ENCODE results near the gene ARHGAP15. TPM values are rescaled to one million over a fixed set of nuclear protein-coding genes. Genes with fewer than 3 reads are reported as not detected.

The ARHGAP15 gene
- total RNA-seq, 1 experiment from 2014 or later: 0.42 TPM

GRCh38 chr2:143616452-143616851 is 487.2 kb downstream of the ARHGAP15 start:
- Histone ChIP-seq H3K27ac (ENCODE audit: low read depth, low read length) (no peak overlapping the region), H3K9me3 (ENCODE audit: control insufficient read depth in 1 of 2, insufficient read depth in 1 of 2, low read depth in 1 of 2, low read length in 2 of 2) (no peaks in the 10 kb centered on the region), H3K79me2 (ENCODE audit: insufficient read depth, low read length) (no peaks in the 10 kb centered on the region), H3K27me3 (ENCODE audit: insufficient read depth, low read length) (0 out of 2 replicates have a peak, but pooled peaks cover 4% of the 10 kb centered on the region), H3K4me1 (ENCODE audit: control insufficient read depth in 1 of 2, insufficient read depth in 2 of 2, low read length in 2 of 2) (no peaks in the 10 kb centered on the region), H4K20me1 (ENCODE audit: insufficient read depth) (no peaks in the 10 kb centered on the region), H3K4me3 (replicated peaks in 1 of 2; ENCODE audit: low read depth in 1 of 2, low read length in 2 of 2) (no peak overlapping the region), H3K9ac (ENCODE audit: low read length) (no peak overlapping the region), H2AFZ (ENCODE audit: low read depth, low read length, poor library complexity, severe bottlenecking) (no peak overlapping the region), H3K4me2 (ENCODE audit: low read length) (no peak overlapping the region), H3K36me3 (ENCODE audit: control insufficient read depth in 1 of 2, insufficient read depth in 2 of 2, low read length in 2 of 2) (no peaks in the 10 kb centered on the region), H3K9me2 (ENCODE audit: insufficient read depth) (no peaks in the 10 kb centered on the region)
- ChIA-PET POLR2A (no interaction called here), RAD21 (ENCODE audit: low non-redundant PET in 1 of 2, low total read pairs in 2 of 2, uncharacterized antibody in 2 of 2, unreplicated experiment in 2 of 2) (no interaction called here), CTCF (no interaction called here)
- DNase-seq (ENCODE audit: low read depth, low spot score): no peak
- intact Hi-C loops (cut with micrococcal nuclease): no loop called here
- no peak for ATAC-seq
- BruUV-seq (replicated peaks): no TSS peak
- TF ChIP-seq SIN3A (IDR thresholded peaks at IDR 0.05; ENCODE audit: low read depth): no peak
- TF ChIP-seq SRF (IDR thresholded peaks at IDR 0.05; ENCODE audit: low read depth): no peak
- TF ChIP-seq REST (IDR thresholded peaks at IDR 0.05; ENCODE audit: low read depth): no peak
- no peak for TF ChIP-seq JUND (IDR thresholded peaks at IDR 0.05)
- TF ChIP-seq FOSL1 (IDR thresholded peaks at IDR 0.05; ENCODE audit: low read depth): no peak

GRCh38 chr2:143617803-143618415 is 488.7 kb downstream of the ARHGAP15 start:
- Histone ChIP-seq H3K9ac (ENCODE audit: low read length) (no peak overlapping the region), H3K27me3 (ENCODE audit: insufficient read depth, low read length) (0 out of 2 replicates have a peak, but pooled peaks cover 4% of the 10 kb centered on the region), H3K4me2 (ENCODE audit: low read length) (no peak overlapping the region), H3K27ac (ENCODE audit: low read depth, low read length) (no peak overlapping the region), H3K9me2 (ENCODE audit: insufficient read depth) (no peaks in the 10 kb centered on the region), H3K36me3 (ENCODE audit: control insufficient read depth in 1 of 2, insufficient read depth in 2 of 2, low read length in 2 of 2) (no peaks in the 10 kb centered on the region), H4K20me1 (ENCODE audit: insufficient read depth) (no peaks in the 10 kb centered on the region), H2AFZ (ENCODE audit: low read depth, low read length, poor library complexity, severe bottlenecking) (no peak overlapping the region), H3K79me2 (ENCODE audit: insufficient read depth, low read length) (no peaks in the 10 kb centered on the region), H3K4me3 (replicated peaks in 1 of 2; ENCODE audit: low read depth in 1 of 2, low read length in 2 of 2) (no peak overlapping the region), H3K4me1 (ENCODE audit: control insufficient read depth in 1 of 2, insufficient read depth in 2 of 2, low read length in 2 of 2) (no peaks in the 10 kb centered on the region), H3K9me3 (ENCODE audit: control insufficient read depth in 1 of 2, insufficient read depth in 1 of 2, low read depth in 1 of 2, low read length in 2 of 2) (no peaks in the 10 kb centered on the region)
- BruUV-seq (replicated peaks): no TSS peak
- intact Hi-C loops (cut with micrococcal nuclease): no loop called here
- ChIA-PET CTCF (no interaction called here), RAD21 (ENCODE audit: low non-redundant PET in 1 of 2, low total read pairs in 2 of 2, uncharacterized antibody in 2 of 2, unreplicated experiment in 2 of 2) (no interaction called here), POLR2A (no interaction called here)
- ATAC-seq (no peak), DNase-seq (ENCODE audit: low read depth, low spot score) (no peak)
- TF ChIP-seq EZH2 (IDR thresholded peaks at IDR 0.05) (no peak), JUND (IDR thresholded peaks at IDR 0.05) (no peak), FOSL1 (IDR thresholded peaks at IDR 0.05; ENCODE audit: low read depth) (no peak), RAD21 (IDR thresholded peaks at IDR 0.05; ENCODE audit: low read depth) (no peak), CEBPB (IDR thresholded peaks at IDR 0.05; ENCODE audit: low read depth) (no peak), CBX3 (IDR thresholded peaks at IDR 0.05; ENCODE audit: low read depth) (no peak), MAX (IDR thresholded peaks at IDR 0.05) (no peak), SRF (IDR thresholded peaks at IDR 0.05; ENCODE audit: low read depth) (no peak), ZFX (IDR thresholded peaks at IDR 0.05) (no peak), SP1 (IDR thresholded peaks at IDR 0.05; ENCODE audit: low read depth) (no peak), POLR2AphosphoS5 (IDR thresholded peaks at IDR 0.05; ENCODE audit: low read depth, low read length) (no peak), EZH2phosphoT487 (IDR thresholded peaks at IDR 0.05; ENCODE audit: borderline replicate concordance) (no peak), ZNF274 (IDR thresholded peaks at IDR 0.05; ENCODE audit: low read depth, low read length) (no peak), CTCF (IDR thresholded peaks at IDR 0.05 in 2 of 3, conservative IDR thresholded peaks at IDR 0.05 in 1 of 3; ENCODE audit: borderline replicate concordance in 1 of 3, insufficient read depth in 1 of 3, low read depth in 2 of 3, low read length in 2 of 3) (no peak)
